HG03521 (cell line): ENCODE measurements around the gene ATRAID.
"Not testable (repeated sequence)": the region's sequence is repeated elsewhere in the genome, so short reads cannot be mapped to it uniquely, and the experiment has no call there.

Source experiments
- ATAC-seq: cut with Tn5 transposase; IDR thresholded peaks from one replicate; pipeline ENCODE4 v1.9.1; 2021; ENCODE audit warnings: mild to moderate bottlenecking, moderate library complexity; ENCODE audit not compliant: unreplicated experiment

ATRAID gene

GRCh38 chr2:27191070-27191829 lies 20.6 kb upstream of the ATRAID start:
- ATAC-seq = no peak

- no peak for ATAC-seq
Measured at GRCh38 chr2:27194538-27195354, 17.1 kb upstream of the ATRAID start.

GRCh38 chr2:27195799-27196198 lies 16.0 kb upstream of the ATRAID start:
- ATAC-seq = not testable (repeated sequence)

GRCh38 chr2:27198068-27198467 lies 13.8 kb upstream of the ATRAID start:
- not testable (repeated sequence) for ATAC-seq

- ATAC-seq = no peak
Measured at GRCh38 chr2:27198627-27199026, 13.2 kb upstream of the ATRAID start.

GRCh38 chr2:27199241-27199640 lies 12.6 kb upstream of the ATRAID start:
- no peak for ATAC-seq

- no peak for ATAC-seq
Measured at GRCh38 chr2:27201675-27202074, 10.2 kb upstream of the ATRAID start.

- no peak for ATAC-seq
Measured at GRCh38 chr2:27202854-27203253, 9.0 kb upstream of the ATRAID start.

- no peak for ATAC-seq
Measured at GRCh38 chr2:27203741-27204140, 8.1 kb upstream of the ATRAID start.

- ATAC-seq = no peak
Measured at GRCh38 chr2:27204566-27204965, 7.3 kb upstream of the ATRAID start.

GRCh38 chr2:27205206-27205605 lies 6.6 kb upstream of the ATRAID start:
- ATAC-seq = no peak

- ATAC-seq = no peak
Measured at GRCh38 chr2:27206346-27206745, 5.5 kb upstream of the ATRAID start.

- no peak for ATAC-seq
Measured at GRCh38 chr2:27208486-27209050, 3.3 kb upstream of the ATRAID start.

- ATAC-seq = no peak
Measured at GRCh38 chr2:27209621-27210401, 2.0 kb upstream of the ATRAID start.

- peak; percentile 2 for ATAC-seq
Measured at GRCh38 chr2:27211241-27211942, 449 bp upstream of the ATRAID start.

- peak; percentile 7 for ATAC-seq
Measured at GRCh38 chr2:27212626-27213471, 1.0 kb downstream of the ATRAID start.

- ATAC-seq = no peak
Measured at GRCh38 chr2:27214941-27215340, 3.1 kb downstream of the ATRAID start.

GRCh38 chr2:27216416-27217137 lies 4.7 kb downstream of the ATRAID start:
- no peak for ATAC-seq
